Activated CD4-positive, alpha-beta T cell treated with anti-CD3 and anti-CD28 coated beads, Interleukin-10, Interleukin-2, amounts not matched to agents 100 ng/mL and 50 ng/mL, durations not matched to agents 16 hours and 8 hours (primary cell): ENCODE data around the gene FSTL4.
A peak's percentile ranks its signal among the peaks of the same experiment; 100 is the strongest.

Source experiments
- DNase-seq: peaks from one replicate; pipeline ENCODE4 v3.0.0-alpha.2; 2020

Gene FSTL4

DNA sequence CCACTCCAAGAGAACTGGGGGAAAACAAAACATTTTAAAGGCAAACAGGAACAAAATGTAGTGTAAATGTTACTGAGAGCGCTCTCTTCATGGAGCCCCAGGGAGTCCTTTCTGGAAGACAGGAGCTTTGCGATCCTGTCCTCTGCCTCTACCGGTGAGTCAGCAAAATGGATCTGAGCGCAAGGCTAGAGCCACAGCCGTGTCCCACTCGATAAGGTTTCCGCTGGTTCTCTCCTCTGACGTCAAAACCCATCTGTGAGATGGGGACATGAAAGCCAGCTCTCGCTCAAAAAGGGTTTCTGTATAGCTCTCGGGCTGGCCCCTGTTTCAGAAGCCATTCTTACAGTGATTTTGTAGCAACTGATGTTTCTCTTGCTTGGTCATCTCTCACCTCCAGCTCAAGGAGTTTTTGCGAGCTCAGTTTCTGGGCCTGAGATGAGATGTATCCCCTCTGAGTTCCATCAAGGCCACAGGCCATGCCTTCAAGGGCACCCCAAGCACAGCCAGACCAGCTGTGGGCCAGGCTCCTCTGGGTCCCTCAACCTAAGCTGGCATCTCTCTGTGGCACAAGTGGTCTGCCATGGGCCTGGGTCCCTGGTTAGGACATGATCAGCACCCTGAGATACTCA is 101.6 kb downstream of the FSTL4 start:
- DNase-seq, result no peak

DNA sequence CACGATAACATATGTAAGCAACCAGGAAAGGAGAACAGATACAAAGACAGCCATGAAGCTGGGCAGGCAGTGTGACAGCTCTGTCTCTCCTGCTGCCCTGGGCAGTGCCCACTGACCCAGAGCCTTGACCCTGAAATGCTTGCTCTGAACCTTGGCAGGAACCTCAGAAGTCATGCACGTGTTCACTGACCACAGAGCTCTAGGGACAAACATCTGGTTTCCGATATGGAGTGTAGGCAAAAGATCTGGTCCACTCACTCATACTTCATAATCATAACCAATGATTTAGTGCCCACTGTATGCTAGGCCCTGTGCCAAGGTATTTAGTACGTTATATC is 102.6 kb downstream of the FSTL4 start:
- no peak for DNase-seq

DNA sequence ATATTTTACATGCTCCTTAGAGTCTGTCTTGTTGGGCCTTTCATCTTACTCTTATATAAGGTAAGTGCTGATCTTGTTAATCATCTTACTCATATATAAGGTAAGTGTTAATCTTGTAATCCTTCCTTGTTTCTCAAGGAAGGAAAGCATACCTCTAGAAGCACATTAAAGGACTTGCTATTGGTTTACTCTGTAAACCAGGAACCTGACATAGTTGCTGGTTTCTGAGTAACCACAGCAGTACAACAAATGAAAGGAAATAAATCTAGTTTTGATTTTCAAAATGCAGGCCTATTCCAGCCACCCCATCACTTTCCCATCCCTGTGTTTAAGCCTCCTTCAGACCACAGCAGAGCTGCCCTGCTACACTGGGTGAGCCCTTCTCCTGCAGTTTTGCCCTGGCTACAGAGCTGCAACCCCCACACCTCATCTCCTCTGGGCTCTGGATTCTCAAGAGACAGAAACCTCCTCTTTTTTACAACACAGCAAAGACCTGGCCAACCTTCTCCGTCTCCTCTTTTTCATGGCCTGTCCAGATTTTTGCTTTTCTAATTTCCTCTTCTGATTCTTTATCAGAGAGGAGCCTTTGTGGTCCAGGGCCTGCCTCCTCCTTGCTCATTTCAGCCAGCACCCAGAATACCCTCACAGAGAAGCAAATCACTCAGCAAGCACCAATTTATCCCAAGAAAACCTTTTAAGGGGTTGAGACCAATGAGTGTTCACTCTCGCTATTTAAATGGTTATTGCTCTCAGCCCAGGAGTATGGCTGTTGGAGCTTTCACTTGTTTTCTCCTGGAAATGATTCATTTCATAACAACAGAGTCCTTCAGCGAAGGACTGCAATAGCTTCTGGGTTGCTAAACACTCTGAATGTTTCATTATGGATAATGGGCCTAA is 103.2 kb downstream of the FSTL4 start:
- DNase-seq, result peak; percentile 18

DNA sequence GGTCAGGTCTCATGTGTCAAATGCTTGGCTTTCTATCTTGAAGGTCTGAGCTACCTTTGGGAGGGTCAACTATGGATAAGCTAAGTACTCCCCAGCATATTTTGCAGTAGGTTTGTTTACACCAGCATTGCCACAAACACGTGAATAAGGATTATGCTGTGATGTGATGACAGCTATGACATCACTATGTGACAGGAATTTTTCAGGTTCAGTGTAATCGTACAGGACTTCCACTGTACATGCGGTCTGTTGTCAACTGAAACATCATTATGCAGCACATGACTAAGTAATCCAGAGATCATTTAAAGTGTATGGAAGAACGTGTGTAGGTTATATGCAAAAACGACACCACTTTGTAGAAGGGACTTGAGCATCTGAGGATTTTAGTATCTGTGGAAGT is 104.0 kb downstream of the FSTL4 start:
- no peak for DNase-seq

DNA sequence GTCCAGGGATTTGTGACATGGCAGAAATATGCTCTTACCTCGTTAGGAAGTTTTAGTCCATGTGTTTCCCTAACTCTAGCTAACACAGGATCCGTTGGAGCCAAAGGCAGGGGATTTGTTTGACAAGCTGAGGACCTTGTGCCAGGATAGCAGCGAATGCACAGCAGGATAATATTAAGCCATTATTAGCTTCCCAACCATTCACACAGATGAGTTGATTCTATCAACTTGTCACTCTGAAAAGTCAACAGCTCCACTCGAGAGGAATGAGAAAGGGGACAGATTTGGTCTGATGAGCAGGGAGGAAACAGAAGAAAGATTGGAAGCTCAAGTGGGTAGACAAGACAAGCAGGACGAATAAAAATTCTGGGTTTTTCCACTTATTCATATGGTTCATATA is 106.2 kb downstream of the FSTL4 start:
- no peak for DNase-seq

DNA sequence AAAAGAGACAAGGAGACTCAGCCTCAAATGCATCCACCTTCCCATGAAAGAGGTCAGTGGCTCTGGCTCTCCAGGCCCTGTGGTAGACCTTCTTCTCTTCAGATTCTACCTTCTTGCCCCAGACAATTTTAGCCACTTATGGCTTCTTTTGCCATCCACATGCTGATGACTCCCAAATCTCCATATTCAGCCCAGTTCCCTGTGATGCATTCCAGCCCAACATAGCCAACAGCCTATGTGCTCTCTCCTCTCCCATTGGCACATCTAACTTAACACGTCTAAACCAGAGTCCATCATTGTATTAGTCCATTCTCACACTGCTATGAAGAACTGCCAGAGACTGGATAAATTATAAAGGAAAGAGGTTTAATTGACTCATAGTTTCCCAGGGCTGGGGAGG is 108.8 kb downstream of the FSTL4 start:
- no peak for DNase-seq

DNA sequence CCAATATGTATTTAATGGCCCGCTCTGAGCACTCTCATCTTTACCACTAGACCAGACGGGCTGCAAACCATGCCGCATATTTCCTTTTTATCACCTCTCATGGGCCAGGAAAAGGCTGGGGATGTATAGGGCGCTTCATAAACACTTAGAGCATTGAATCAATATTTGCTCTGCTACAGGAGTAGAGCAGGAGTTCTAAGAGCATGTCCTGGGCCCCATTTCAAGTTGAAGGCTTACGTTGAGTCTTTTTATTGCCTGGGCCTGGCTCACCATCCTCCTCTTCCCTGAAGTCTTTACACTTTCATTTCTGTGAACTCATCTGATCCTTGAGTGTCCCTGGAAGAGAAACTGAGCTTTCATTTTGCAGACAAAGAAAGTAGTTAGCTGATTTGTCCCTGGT is 112.4 kb downstream of the FSTL4 start:
- DNase-seq, result no peak

DNA sequence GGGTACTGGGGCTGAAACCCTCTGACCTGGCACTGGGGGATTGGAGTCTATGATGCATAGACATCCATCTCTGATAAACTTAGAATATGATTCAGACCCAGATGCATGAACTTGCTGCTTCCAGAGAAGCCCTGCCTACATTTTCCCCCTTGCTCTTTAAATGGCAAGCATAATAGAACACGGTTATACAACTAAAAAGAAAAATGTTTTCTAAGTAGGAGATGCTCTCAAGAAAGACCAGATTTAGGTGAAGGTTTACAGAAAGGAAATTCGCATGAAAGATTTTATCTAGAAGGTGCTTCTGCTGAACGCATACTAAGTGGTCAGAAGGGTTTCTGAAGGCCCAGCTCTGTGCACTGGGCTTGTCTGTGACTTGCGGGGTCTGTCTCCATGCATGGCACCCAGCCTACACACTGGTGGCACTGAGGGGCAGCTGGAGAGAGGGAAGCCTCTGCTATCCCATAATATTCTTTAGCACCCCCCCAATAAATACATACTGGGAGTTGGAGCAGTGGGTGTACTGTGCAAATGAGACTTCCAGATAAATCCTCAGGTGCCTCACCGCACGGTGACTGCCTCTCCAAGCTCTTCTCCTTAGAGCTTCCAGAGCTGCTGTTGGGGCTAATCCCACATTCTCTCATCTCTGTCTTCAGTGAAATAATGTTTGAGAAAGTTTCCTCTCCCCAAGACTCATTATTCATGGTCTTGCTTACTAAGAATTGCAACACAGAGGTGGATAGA is 114.6 kb downstream of the FSTL4 start:
- DNase-seq, result no peak

DNA sequence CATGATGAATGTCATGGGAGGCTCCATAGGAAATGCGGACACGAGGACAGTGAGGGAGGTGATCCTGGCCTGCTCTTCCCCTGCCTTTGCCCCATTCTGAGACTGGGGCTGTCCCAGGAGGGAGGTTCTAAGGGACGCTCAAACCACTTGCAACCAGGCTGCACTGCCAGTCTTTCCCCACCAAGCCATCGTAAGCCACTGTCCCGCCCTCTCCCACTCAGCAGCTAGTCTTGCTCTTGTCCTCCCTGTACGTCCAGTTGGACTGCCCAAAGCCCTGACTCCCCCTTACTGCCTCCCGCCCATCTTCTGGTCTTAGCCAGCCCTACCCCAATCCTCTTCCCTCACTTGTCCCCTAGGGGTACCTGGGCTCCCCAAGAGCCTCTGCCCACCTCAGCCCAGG is 115.7 kb downstream of the FSTL4 start:
- no peak for DNase-seq

DNA sequence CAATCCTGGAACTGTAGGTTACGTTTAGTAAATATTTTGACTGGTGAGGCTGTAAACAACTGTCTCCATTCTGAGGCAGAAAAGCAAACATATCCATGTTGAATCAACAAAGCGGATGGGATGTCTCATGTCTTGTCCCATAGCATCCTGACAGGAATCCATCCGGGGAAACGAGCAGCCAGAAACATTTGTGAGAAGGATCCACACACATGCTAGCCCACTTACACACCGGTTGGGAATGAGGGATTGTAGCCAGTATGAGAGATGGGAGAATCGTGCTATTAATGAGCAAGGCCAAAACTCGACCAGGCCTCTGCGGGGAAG is 117.5 kb downstream of the FSTL4 start:
- DNase-seq, result no peak

DNA sequence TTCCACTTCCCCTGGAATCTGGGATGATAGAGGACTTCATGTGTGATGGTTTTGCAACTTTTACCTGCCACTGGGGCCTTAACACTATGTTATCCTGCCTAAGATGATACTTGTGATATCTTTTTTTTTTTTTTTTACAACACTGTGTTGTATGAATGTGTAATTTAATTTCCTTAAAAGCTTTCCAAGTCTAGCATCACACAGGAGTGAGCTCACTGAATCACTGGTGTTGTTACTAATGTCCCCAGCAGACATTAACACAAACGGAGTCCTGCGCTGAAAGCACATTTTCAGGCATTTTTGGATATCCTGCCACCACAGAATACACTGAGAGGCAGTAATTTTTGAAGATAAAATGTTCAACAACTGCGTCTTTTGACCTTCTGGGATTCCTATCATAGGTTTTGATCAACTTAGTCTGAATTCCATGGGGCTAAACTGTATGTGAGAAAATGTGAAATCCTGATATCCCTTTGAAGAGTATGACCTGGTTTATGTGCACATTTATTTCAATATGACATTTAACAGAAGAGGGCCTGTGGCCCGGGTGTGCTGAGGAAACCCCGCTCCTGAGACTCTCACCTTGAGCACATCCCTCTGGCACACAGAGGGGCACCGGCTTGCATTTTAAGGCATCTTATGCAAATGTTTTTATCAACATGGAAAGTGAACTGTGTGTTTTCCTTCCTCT is 118.0 kb downstream of the FSTL4 start:
- no peak for DNase-seq

DNA sequence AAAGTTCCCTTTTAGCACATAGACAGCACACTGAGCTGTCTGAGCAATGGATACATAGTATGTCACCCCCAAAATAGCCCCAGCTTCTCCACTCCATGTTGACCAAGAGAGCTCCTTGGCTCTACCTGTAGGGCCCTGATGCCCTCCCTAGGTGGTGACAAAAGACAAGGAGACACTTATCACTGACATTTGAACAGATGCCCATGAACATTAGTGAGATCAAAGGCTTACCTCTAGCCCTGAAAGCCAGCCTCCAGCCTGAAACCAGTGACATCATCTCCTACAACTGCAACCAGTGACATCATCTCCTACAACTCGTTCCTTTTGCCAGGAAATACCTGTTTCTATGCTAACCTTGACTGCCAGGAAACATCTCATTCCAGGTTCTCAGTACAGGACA is 122.7 kb downstream of the FSTL4 start:
- DNase-seq, result peak; percentile 43

DNA sequence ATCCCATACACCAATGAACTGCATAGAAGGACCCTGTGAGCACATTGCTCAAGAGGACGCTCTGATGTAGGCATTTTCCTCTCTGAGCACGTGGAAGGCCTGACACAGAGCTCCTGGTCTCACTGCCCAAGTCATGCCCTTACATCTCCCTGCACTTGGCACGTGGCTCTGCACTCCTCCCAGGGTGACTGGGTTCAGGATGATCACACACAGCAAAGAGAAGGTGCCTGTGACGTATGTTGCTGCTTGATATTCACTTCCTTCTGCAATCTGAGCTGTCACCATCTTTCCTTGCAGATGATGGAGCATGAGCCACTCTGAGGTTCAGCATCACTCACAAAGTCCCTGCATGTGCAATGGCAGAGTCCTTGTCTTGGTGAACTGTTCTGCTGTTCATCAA is 125.2 kb downstream of the FSTL4 start:
- no peak for DNase-seq

DNA sequence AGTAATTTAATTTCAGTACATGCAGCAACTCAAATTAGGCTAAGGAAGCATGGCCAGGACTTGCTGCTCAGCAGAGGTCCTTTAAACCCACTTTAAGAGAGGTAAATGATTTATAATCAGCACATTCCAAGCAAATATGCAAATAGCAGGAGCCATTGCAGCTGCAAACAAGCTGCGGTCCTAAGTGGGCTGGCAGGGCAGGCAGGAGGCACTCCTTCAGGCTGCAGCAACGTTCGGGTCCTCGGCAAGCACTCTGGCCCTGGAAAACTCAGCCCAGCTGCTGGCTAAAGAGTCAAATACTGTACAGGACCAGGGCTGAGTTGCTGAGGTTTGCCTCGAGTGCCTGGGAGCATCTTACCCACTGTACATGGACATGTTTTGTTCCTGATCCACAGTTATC is 126.9 kb downstream of the FSTL4 start:
- DNase-seq, result no peak

DNA sequence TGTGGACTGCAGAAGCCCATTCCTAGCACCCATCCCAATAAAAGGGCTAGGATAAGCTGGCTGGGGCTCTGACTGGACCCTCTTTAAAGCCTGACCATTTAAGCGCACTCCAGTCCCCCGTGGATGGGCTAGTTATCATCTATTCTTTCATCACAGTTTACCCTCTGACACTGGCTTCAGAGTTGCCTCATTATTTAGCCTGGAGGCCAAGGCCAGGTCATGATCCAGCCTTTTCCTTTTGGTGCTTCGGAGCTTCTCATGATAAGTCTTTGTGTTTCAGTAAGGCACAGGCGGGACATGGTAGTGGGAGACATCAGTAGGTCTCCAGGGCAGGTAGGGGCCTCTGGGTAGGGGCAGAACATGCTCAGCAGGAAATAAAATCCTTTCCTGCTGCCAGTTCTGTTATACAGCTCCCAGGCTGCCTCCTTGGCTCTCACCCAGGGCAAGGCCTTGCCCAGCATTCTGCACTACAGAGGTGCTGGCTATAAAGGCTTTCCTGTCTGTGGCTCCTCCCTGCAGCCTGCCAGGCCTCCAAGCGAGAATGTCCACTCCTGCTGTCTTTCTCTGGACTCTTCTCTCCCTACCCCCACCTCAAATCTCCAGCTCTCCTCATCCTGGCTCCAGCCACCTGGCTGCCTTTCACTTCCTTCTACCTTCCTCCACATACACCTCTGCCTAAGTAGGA is 128.8 kb downstream of the FSTL4 start:
- DNase-seq, result no peak

DNA sequence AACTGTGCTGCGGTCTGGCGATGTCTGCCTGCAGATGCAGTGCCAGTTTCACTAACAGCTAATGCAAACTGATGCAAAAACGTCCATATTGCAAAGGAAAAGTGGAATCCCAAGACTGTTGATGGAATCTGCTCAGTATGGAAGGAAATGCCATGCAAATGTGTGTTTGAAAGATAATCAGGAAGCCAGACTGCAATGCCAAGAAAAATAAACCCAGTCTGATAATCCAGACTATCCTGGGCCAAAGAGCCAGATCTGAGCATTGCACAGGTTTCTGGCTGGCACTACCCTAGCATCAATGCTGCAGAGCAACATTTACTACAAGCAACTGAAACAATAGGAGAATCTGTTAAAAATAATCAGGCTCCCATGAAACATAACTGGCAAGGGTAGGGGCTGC is 130.3 kb downstream of the FSTL4 start:
- DNase-seq, result no peak

DNA sequence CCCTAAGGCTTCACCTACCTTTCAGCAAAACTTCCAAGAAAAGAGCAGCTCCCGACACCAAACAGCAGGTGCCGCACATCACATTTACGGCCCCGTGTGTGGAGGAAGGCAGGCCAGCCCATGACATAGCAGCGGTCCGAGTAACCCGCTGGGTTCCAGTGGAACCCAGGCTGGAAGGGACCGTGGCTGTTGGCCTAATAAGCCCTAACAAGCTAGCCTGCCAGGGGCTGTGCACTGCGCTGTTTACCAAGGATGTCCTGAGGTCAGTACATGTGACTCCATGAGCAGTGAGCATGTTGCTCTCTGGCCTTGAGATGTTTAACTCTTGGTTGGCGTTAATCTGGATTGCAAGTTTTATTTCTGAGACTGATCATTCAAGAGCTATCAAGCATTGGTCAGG is 131.5 kb downstream of the FSTL4 start:
- no peak for DNase-seq

DNA sequence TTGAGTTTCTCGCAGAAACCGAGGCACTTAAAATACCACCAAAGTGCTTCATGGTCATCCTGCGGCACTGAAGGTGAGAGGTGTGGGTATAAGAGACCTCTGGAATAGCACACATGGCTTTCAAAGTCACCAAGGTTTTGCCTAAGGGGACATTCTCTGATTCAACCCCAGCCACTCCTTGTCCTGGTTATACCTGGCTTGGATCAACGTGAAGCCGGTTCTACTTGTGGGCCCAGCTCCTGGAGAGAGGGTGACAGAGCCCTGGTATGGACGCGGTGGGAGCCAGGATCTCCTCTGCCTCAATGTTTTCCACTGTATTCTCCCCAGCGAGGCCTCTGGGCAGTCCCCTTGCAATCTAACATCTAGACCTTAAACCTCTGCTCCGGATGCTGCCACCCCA is 132.0 kb downstream of the FSTL4 start:
- no peak for DNase-seq

DNA sequence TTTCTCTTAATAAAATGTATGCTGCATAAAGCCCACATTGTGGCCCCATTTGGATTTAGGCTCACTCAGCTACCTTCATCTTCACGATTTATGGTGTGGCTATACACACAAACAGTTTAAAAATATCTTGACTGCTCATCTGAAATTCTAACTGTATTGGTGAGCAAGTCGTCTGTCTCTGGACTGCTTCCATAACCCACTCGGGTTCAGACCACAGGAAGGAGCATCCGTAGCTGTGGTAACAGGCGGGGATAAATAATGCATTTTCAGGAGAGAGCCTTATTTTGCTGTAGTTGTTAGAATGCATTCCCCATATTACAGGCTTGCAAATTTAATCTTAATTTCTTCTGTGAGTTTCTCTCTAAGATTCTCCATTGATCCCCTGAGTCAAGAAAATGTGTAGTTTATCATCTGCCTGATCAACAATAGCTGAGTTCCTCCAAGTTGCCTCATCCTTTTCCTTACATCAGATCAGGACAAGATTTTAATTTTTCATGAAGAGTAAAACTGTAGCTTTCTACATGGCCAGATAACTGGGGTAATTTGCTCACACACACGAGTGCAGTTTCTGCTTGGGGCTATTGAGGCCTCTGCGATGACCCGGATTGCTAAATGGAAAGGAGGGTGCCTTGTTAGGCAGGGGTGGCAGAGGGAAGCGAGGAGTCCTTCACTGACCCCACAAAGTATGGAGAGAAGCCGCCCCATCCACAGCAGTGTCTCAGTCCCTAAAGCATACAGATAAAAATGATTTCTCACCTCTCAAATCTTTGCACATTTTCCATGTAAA is 133.9 kb downstream of the FSTL4 start:
- no peak for DNase-seq

DNA sequence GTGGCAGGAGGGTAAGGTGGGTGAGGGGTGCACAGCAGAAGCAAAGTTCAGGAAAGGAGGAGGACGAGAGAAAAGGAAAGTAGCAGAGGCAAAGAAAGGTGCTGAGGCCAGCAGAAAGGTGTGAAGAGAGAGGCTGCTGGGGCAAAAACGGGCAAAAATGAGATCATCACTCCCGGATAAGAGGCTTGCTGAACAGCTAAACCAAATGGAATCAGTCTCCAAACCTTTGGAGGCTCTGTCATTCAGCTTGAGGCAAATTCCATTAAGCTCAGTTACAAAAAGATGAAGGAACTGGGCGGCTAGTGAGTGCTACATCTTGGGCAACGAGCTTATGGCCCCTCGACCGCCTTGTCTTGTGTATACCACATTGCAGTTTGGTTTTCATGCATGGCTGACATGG is 136.4 kb downstream of the FSTL4 start:
- no peak for DNase-seq

DNA sequence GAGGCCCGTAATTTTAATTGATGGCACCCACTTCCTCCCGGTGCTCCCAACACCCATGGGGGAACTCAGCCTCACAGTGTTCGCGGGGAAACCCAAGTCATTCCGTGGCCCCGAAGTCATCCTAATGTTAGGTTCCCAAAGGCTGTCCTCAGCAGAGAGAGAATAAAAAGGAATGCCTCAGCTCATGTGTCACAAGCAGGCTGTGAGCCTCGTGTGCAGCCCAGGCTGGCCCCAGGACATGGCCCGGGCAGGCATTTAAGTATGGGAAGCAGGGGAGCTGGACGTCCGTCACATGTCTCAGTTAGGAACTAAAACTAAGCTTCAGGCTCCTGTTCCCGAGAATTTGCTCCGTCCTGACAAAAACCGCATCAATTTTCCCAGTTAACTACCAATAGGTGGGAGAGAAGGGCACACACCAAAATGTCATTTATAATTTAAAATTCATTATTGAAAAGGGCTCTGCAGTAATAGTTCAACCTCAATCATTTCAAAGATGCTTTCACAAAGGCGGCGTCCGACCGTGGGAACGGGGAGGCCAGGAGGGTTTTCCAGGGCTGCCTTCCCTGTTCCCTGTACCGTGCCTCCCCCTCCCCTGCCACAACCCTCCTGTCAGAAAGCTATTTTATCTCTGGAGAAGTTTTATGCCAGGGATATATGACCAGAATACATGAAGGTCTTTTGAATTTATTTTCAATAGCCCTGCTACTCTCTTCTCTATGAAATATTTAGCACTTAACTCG is 137.3 kb downstream of the FSTL4 start:
- DNase-seq, result no peak
